GM12801 (cell line): ENCODE measurements around the gene TLCD3B.

Experiments used
- TF ChIP-seq, protein P1 (sequence below): IDR thresholded peaks from one replicate; pipeline ENCODE4 v1.5.1; 2011; ENCODE audit warnings: control low read depth; ENCODE audit not compliant: insufficient read length; ENCODE audit errors: extremely low read depth

TLCD3B gene

DNA sequence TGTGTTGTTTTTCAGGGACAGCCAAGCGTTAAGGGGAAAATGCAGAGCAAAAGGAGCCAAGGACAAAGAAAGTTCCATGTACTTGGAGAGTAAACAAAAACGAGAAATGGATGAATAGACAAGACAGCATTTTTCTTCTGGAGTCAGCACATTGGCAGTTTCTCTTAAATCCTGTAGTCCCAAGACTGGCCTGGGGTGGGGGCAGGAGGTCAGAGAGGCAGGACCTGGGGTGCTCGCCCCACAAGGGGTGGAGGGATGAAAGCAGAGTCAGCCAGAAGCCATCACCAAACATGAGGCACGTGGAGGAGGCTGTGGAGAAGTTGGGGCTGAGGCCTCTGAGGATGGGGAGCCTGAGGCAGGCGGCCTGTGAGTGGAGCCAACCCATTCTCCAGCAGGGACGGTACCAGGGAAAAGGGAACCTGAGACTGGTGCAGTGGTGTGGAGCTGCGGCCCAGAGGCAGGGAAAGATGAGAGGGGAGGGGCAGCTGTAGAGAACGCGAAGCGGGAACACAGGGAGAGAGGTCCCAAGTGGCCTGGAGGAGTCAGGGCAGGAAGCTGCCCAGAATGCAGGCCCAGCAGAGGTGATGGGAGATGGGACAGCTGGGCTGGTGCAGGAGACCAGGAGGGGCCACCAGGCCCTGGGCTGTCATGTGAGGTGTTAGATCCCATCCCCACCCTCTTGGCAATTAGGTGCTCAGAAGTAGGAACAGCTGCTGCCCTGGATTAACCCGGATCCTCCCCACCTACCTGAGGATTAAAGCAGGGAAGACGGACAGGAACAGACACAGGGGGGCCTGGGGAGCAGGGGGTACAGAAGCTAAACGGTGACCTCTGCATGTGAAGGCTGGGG is 3.3 kb downstream of the TLCD3B start:
- TF ChIP-seq, protein P1, sequence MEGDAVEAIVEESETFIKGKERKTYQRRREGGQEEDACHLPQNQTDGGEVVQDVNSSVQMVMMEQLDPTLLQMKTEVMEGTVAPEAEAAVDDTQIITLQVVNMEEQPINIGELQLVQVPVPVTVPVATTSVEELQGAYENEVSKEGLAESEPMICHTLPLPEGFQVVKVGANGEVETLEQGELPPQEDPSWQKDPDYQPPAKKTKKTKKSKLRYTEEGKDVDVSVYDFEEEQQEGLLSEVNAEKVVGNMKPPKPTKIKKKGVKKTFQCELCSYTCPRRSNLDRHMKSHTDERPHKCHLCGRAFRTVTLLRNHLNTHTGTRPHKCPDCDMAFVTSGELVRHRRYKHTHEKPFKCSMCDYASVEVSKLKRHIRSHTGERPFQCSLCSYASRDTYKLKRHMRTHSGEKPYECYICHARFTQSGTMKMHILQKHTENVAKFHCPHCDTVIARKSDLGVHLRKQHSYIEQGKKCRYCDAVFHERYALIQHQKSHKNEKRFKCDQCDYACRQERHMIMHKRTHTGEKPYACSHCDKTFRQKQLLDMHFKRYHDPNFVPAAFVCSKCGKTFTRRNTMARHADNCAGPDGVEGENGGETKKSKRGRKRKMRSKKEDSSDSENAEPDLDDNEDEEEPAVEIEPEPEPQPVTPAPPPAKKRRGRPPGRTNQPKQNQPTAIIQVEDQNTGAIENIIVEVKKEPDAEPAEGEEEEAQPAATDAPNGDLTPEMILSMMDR, result no peak

DNA sequence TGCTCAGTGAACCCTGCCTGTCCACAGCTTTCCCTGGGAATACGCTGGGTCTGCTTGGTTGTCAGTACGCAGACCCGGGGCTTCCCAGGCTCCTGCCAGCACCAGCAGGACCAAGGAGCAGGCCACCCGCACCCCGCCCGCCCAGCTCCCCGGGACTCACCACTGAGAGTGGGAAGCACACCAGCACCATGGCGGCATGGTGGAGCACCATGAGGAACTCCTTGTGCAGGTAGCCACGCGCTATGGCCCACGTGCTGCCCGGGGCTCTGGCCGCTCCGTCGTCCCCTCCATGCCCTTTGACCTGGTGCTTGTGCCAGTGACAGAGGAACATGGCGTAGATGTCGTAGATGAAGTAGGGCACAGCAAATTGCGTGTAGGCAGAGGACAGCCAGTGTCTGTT is 4.6 kb downstream of the TLCD3B start:
- TF ChIP-seq, protein P1, result no peak

DNA sequence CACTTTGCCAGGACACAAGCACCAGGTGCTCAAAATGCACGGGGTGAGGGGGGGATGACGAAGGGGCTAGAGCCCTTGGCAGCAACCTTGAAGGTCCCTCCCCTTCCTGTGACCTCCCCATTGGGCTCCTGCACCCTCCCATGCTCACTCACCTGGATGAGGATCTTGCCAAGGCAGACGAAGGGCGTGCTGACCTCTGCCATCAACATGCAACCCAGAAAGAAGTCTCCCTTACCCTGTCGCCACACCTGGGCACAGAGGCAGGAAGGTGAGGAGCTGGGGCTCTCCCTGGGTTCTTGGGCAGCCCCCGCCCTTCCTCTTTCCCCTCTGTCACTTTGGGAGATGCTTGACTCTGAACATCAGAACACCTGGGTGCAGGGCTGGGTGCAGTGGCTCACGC is 5.5 kb downstream of the TLCD3B start:
- TF ChIP-seq, protein P1, result no peak

DNA sequence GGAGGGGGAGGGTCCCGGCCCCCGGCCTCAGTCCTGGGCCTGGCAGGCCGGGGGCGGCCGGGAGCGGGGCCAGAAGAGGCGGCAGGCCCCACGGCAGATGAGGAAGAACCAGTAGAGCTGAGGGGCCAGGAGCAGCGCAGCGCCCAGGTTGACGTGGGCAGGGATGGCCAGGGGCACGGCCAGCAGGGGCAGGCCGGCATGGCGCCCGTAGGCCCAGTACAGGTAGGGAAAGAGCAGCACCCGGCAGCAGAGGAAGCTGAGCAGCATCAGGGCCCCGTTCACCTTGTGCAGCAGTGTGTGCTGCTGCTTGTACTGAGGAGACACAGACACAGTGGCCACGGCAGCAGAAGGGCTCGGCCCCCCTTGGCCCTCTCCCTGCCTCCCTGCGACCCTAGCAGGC is 5.9 kb downstream of the TLCD3B start:
- TF ChIP-seq, protein P1, result no peak

DNA sequence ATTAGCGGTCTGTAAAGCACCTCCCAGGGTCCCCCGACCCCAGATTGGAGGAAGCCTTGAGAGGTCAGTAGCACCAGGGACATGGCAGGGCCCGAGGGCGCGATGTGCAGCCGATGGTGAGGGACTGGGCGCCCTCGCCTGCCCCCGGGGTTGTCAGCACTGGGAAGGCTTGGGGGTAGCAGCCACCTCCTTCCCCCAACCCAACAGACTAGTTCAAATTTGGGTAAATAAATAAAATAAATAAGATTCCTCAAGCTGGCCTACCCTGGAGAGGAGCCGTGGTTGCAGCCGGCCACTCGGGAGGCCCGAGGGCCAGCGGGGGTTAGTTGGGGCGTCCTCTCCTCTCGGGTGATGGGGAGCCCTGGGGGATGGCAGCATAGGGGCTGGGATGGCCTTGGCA is 6.6 kb downstream of the TLCD3B start:
- TF ChIP-seq, protein P1, result no peak

DNA sequence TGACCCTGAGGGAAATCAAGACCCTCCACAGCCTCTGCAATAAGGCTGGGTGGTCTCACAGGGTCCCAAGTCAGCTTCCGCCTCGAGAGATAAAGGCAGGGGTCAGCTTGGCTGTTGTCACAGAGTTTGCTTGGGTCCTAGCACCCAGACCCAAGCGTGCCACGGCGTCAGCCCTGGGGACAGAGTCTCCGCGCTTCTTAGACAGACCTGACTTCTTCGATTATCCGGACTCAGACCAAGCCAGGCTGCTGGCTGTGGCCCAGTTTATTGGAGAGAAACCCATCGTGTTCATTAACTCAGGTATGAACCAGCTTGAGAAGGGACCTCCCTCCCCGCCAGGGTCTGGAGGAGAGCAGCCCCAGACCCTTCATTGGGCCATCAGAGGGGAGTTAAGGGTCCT is 7.5 kb downstream of the TLCD3B start:
- TF ChIP-seq, protein P1, result no peak

DNA sequence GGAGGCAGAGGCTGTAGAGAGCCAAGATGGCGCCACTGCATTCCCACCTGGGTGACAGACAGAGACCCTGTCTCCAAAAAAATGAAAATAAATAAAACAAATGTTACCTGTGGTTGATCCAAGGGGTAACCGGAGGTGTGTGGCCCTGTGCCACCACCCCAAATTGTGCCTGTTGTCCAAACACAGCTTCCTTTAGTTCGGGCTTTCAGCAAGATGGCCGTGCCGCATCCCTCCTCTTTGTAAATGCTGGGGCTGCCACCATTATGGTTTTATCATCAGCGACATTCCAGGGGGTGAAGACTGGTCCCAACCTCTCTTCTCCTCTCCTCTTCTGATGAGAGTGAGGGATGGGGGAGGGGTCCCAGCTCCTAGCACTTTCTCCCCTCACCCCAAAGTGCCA is 8.2 kb downstream of the TLCD3B start, which contains the start of gene C16orf92:
C16orf92 (plus strand) TSS at position 312 of the 400 bp plus-strand sequence. CDS start 143 bp downstream, outside the sequence.
- TF ChIP-seq, protein P1, result no peak
